GM12875 (cell line): Measurements from ENCODE around the gene PGAM5.

ENCODE experiments used
- H3K4me3 ChIP-seq: one replicate; pipeline ENCODE4 v1.5.1; 2011; ENCODE audit warnings: low read depth, low read length, control low read depth
- CTCF ChIP-seq: IDR thresholded peaks from 2 replicates; pipeline ENCODE4 v1.5.1; 2011; ENCODE audit warnings: low read depth, mild to moderate bottlenecking, control low read depth, inconsistent platforms, low read length, moderate library complexity, borderline replicate concordance; ENCODE audit not compliant: insufficient read depth

The PGAM5 gene

GRCh38 chr12:132716356-132716755, 5.7 kb downstream of the PGAM5 start:
- no peak overlapping the region for H3K4me3 ChIP-seq
- TF ChIP-seq CTCF: no peak

DNA sequence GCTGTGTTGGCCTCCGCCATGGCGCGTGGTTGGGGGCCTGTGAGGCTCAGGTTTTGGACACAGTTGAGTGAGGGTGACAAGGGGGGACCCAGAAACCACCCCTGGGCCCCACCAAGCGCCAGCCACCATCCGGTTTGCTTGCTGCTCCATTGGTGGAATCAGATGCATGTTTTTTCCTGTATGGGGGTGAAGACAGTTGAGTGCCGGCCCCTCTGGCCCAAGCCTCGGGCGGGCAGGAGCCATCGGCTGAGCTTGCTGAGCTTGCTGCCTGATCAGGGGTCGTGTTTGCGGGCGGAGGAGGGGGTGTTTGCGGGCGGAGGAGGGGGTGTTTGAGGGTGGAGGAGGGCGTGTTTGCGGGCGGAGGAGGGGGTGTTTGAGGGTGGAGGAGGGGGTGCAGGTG, 6.4 kb downstream of the PGAM5 start:
- no peak overlapping the region for H3K4me3 ChIP-seq
- no peak for TF ChIP-seq CTCF

DNA sequence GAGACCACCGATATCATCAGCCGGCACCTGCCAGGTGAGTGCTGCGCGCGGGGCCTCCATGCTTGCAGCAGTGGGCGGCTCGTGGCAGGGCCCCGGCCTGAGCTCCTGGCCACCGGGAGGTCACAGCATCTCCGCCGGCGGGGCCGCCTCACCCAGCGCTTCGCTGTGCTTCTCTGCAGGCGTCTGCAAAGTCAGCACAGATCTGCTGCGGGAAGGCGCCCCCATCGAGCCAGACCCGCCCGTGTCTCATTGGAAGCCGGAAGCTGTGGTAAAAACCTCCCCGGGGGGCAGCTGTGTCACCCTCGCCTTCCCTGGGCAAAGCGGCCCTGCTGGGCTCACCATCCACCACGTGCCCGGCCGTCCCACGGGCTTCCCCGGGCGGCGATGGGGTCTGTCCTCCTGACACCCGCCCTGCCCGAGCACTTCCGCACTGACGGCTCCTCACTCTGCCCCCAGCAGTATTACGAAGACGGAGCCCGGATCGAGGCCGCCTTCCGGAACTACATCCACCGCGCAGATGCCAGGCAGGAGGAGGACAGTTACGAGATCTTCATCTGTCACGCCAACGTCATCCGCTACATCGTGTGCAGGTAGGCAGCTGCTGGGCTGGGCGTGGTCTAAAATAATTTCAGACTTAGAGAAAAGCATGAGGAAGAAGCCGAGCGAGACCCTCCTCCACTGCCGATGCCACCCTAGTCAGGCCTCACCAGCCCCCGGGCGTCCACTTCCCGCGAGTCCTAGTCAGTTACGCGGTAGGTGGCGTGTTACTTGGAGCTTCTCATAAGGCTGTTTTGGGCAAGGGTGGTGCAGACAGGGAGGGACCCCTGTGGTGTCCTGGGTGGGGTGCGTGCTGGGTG, 7.1 kb downstream of the PGAM5 start:
- H3K4me3 ChIP-seq: no peak overlapping the region
- no peak for TF ChIP-seq CTCF

- no peak overlapping the region for H3K4me3 ChIP-seq
- no peak for TF ChIP-seq CTCF
These were observed 8.0 kb downstream of the PGAM5 start for GRCh38 chr12:132718644-132719043.

- H3K4me3 ChIP-seq: no peak overlapping the region
- TF ChIP-seq CTCF: no peak
These were observed 8.7 kb downstream of the PGAM5 start for GRCh38 chr12:132719141-132719953.

- no peak for TF ChIP-seq CTCF
- H3K4me3 ChIP-seq: no peak overlapping the region
These were observed 9.3 kb downstream of the PGAM5 start for GRCh38 chr12:132719954-132720324.
